Measurements from ENCODE around the gene DMXL2.
"Not testable (repeated sequence)": the region's sequence is repeated elsewhere in the genome, so short reads cannot be mapped to it uniquely, and the experiment has no call there.

Gene DMXL2

DNA sequence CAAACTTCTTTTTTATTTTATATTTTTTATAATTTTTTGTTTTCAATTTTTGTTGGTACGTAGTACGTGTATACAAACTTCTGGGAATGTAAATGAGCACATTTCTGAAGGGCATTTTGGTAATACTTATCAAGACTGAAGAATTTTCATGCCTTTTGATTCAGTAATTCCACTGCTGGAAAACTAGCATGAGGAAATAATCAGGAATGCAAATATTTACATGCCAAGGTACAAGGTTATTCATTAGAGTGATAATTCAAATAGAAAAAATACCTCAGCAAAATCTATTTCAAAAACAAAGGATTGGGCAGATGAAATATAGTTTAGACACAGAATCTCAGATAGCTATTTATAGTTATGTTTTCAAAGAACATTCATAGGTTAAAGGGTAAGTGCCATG lies 128.7 kb downstream of the DMXL2 start:
- no peak for DNase-seq (ENCODE audit: low read depth)

DNA sequence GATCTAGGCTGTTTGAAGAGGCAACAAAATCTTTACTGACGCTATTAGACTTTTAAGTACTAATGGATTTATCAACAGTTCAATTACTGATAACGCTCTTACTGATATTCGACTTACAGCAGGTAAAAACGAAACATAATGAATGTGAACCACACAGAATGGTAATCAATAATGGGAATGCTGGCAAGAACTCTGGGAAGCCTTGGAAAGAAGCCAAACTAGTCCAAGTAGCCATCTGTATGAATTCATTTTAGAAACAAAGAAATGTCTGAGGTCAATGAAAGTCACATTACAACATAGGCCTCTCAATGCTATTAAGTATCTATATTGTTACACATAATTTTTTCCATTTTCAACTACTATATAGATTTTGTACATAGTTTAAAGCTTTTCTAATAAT lies 130.0 kb downstream of the DMXL2 start:
- DNase-seq (ENCODE audit: low read depth), result no peak

DNA sequence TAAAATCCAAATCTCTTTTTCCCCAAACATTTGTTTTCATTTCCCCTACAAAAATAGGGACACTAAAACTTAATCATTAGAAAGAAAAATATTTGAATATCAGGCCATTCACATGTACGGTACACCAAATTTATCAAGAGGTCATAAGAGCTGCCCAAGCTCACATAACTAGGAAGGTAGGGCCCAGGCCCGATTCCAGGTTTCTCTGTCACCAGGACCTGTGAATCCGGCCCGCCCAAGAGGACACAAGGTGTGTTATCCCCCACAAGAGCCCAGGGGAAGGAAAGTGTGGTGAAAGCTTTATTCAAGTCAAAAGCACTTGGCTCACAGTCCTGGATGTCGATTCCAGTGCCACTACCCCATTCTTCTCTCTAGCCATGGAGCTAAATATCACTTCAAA lies 130.6 kb downstream of the DMXL2 start:
- DNase-seq (ENCODE audit: low read depth), result no peak

DNA sequence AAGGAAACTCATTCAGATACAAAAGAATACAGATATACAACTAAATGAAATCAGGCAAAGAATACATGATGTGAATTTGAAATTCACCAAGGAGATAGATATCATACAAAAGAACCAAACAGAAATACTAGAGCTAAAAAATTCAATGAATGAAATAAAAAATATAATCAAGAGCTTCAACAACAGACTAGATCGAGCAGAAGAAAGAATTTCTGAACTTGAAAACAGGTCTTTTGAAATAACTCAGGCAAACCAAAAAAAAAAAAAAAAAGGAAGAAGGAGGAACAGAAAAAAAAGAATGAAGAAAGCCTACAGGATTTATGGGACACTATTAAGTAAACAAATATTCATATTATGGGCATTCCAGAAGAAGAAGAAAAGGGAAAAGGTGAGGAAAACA lies 137.8 kb downstream of the DMXL2 start:
- no peak for DNase-seq (ENCODE audit: low read depth)

DNA sequence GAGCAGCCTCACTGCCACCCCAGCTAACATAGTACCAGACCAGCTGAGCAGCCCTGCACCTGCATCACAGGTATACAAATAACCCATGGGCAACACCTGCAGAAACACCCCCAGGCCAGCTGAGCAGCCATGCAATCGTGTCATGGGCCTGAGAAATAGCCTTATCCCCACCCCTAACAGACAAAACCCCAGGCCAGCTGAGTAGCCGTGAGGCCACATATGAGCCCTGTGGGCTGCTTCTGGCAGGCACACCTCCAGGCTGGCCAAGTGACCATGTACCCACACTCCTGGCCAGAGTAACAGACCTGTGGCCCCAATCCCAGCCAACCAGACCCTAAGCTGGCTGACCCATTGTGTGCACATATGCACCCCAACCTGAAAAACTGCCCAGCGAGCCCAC lies 138.6 kb downstream of the DMXL2 start:
- no peak for DNase-seq (ENCODE audit: low read depth)

DNA sequence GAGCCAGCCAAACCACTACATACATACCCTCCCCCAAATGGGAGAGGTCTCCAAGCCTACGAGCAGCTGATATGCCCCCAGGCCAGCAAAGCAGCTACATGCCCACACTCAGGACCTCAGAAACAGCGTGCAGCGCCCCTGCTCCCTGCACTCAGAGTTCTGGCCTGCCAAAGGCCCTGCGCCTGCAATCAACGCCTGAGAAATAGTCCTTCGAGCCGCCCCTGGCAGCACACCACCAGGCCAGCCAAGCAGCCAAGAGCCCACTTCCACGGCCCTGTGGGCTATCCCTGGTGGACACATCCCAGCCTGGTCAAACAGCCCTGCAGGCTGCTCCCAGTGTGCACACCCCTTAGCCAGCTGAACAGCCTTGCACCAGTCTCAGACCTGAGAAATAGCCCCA lies 139.1 kb downstream of the DMXL2 start:
- DNase-seq (ENCODE audit: low read depth), result no peak

DNA sequence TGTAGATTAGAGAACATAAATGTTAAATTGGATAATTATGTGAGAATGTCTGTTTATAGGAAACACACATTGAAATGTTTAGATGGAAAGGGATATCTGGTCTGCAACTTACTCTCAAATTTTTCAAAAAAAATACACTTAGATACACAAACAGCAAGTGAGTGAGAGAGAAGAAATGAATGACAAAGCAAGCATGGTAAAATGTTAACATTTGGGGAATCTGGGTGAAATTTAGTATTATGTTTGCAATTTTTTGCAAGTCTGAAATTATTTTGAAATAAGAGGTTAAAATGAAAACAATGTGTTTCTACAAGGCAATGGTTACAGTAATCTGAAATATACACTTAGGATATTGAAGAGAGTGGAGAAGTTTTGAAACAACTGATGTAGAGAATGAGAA lies 146.8 kb downstream of the DMXL2 start:
- no peak for DNase-seq (ENCODE audit: low read depth)

DNA sequence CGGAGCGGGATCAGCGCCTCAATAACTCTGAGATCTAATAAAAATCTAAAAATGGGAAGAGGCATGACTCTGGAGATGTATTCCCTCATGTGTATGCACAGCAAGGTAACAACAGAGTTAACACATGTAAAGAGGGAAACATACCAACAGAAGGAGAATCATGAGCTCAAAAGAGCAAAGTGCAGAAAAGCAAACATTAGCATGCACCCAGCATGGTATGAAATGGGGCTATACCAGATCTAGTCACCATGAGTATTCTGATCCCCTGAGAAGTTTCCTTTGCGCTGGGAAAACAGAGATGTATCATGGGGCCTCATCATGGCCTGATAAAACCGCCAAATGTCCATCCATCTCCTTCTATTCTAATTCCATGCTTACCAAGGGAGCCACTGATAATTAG lies 152.1 kb downstream of the DMXL2 start:
- no peak for DNase-seq (ENCODE audit: low read depth)

DNA sequence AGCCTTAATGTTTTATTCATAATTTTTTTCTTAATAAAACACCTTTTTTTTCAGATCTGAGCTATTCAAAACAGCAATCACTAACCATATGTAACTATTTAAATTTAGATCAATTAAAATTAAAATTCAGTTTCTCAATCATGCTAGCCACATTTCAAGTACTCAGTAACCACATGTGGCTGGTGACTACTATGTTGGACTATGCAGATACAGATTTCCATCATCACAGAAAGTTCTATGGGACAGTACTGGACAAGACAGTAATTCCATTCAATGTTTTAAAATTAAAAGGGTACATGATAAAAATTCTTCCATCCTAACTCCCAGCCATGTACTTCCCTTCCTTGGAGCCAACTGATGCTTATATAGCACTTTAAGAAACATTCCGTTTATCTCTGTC lies 161.8 kb downstream of the DMXL2 start:
- DNase-seq (ENCODE audit: low read depth), result no peak

DNA sequence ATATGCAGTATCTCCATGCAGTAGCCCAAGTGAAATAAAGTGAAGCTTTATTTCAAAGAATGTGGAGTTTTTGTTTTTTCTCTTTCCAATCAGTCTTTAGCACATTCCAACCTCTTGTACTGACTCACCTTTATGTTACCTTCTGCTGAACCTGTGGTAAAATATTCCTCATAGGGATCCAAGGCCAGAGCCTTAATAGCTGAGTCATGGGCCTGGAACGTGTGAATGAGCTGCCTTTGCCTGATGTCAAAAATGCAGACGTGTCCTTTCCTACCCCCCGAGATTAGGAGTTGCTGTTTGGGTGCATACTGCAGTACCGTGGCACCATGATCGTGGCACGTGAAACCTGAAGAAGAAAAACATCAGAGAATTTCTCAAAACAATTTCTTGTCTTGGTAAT lies 172.6 kb downstream of the DMXL2 start:
- no peak for DNase-seq (ENCODE audit: low read depth)

DNA sequence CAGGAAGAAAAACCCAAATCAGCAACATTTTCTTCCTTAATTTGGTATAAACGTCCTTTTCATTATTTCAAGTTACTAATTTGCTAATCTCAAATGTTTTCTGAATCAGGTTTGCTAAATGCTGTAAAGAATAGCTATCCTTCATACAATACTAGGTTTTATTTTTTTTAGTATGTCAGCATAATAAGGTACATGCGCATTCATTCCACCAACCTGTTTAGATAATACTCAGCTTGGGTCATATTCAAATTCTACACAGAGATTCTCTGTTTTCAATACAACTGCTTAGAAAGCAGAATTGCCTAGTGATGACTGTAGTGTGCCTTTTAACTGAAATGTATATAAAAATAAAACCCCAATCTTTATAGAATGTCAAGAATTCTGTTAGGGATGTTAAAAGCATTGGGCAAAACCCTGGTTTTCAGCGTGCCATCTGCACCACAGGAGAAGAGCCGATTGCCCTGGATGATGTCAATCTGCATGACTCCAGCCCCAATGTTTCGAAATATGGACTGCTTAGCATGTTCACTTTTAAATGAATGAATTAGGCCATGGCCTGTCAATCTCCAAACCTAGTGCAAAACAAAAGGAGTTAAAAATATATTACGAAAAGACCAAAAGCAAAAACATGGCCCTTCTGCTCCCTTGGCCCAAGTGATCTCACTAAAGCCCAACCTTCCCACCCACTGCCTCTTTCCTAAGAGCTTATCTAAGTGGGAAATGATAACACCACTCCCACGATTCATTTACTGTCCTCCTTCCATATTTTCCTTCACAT lies 173.8 kb downstream of the DMXL2 start:
- DNase-seq (ENCODE audit: low read depth), result no peak

DNA sequence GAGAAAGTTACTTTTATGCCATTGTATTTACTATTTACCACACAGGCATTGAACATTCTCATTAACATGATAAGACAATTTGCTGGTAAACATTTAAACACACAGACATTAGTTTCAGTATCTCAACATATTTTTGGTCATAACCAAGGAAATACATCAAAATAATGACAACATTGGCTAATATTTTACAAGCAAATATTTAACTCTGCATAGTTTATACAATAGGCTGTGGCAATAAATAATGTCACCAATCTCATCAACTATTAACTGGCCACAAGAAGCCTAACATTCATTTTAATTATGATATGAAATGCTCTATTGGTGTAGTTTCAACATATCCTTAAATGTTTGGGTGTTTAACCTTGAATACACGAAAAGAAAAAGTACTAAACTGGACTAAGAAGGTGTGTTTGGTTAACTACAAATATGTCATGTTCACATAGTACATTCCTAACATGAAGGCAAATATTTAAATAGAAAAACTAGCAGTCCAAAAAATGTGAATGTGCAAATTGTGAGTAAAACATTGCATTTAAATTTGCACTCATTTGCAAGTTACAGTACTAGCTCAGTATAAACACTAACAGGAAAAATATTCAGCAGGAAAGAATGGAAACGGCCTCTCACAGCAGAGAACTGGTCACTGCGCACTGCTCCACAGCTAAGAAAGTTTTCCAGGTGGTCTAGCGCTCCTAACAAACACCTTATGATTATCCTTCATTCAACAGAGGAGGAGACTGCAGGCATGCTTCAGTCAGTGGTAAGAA lies 174.5 kb downstream of the DMXL2 start:
- DNase-seq (ENCODE audit: low read depth), result no peak

DNA sequence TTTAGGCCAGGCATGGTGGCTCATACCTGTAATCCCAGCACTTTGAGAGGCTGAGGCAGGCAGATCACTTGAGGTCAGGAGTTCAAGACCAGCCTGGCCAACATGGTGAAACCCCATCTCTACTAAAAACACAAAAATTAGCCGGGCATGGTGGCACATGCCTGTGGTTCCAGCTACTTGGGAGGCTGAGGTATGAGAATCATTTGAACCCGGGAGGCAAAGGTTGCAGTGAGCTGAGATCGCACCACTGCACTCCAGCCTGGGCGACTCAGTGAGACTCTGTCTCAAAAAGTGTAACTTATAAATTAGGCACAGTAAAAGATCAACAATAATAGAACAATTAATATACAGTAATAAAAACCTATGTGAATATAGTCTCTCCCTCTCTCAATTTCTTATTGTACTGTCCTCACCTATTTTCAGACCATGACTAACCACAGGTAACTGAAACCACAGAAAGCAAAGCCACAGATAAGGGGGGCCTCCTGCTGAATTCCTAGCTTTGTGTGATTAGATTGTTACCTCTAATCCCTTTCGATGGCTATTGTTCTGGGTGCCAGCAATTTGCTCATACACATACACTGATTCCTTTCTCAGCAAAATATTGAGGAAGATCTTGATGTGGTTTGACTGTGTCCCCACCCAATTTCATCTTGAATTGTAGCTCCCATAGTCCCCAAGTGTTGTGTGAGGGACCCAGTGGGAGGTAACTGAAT lies 176.4 kb downstream of the DMXL2 start:
- DNase-seq (ENCODE audit: low read depth), result not testable (repeated sequence)

DNA sequence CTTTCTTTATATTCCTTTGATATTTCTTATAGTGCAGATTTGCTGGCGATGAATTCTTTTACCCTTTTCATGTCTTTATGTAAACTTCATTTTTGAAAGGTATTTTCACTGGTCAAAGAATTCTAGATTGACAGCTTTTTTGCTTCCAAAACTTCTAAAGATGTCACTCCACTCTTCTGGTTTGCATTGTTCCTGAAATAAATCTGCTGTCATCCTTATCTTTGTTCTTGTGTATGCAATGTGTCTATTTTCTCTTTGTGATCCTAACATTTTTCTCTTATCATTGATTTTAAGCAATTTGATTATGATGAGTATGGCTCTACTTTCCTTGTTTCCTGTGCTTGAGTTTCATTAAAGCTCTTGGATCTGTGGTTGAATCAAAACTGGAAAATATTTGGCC lies 177.8 kb downstream of the DMXL2 start:
- DNase-seq (ENCODE audit: low read depth), result no peak

DNA sequence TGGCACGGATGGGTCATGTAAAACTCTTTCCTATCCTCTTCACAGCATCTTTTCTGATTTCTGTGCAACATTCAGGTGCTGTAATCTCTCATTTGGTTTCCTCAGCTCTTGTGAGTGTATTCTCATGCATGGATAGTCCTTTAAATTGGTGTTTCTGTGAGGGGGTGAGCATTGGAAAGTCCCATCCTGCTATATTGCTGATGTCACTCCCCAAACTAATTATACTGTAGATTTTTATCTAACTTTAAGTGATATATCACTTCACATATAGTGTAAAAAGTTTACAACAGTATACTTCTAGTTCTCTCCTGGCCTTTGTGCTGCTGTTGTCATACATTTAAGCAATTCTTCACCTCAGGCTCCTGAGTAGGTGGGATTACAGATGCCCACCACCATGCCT lies 178.5 kb downstream of the DMXL2 start:
- no peak for DNase-seq (ENCODE audit: low read depth)

DNA sequence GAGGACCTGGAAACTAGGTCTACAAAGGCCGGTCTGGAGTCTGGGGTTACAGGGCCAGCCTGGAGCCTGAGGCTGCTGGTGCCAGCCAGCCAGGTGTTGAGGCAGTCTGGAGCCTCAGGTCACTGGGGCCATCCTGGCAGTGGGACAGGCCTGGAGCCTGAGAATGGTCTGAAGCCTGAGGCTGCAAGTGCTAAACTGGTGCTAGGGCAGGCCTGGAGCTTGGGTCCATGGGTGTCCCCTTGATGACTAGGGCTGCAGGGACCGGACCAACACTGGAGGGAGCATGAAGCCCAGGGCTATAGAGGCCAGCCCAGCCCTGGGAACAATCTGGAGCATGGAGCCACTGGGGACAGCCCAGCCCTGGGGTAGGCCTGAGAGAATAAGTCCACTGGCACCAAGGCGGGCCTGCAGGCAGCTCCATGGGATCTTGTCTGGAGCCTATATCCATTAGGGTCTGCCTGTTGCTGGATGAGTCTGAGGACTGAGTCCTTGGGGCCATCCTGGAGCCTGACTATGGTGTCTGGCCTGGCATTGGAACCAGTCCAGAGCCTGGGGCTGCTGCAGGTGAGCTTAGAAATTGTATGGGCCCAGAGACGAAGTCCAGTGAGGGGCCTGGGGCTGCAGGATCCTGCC lies 179.2 kb downstream of the DMXL2 start:
- DNase-seq (ENCODE audit: low read depth), result no peak

DNA sequence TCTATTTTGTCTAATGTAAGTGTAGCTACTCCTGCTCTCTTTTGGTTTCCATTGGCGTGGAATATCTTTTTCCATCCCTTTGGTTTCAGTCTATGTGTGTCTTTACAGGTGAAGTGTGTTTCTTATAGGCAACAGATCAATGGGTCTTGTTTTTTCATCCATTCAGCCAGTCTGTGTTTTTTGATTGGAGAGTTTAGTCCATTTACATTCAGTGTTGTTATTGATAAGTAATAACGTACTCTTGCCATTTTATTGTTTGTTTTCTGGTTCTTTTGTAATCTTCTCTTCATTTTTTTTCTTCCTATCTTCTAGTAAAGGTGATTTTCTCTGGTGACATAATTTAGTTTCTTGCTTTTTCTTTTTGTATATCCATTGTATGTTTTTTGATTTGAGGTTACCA lies 184.0 kb downstream of the DMXL2 start:
- no peak for DNase-seq (ENCODE audit: low read depth)

DNA sequence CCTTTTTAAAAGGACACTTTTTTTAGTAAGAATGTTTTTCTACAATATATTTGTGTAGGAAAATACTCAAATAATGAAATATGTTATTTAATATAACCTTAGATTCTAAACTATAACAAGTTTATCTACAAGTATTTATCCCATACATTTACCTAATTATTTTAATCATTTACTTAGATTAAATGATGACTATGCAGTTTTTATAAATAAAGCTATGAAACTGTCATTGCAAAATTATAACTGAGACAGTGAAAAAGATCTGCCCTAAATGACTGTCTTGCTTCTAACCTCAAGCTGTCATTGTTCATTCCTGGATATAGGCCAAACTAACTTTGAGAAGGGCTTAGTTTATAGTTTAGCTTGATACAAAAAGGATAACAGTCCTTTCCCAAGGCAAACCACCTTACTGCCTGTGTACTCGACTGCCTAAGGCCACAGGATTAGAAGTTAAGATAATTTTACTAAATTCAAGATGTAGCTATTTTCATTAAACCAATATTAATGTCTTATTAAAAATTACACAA lies 197.0 kb downstream of the DMXL2 start:
- no peak for DNase-seq (ENCODE audit: low read depth)

DNA sequence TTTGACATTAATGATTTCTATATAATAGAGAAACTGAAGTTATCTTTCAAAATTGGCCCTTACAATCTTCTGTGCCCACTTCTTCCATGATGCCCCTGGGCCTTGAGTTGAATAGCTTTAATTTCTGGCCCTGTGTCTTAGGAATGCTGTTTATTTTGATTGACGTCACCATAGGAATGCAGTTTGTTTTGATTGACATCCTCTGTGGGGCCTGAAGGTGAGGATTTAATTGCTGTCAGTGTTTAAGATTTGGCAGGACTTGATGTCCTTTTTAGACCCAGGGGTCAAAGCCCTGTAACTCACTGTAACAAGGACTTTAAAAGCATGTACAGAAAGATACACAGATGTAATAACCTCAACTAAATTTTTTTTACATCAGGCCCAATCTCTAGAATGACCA lies 197.8 kb downstream of the DMXL2 start:
- DNase-seq (ENCODE audit: low read depth), result no peak

DNA sequence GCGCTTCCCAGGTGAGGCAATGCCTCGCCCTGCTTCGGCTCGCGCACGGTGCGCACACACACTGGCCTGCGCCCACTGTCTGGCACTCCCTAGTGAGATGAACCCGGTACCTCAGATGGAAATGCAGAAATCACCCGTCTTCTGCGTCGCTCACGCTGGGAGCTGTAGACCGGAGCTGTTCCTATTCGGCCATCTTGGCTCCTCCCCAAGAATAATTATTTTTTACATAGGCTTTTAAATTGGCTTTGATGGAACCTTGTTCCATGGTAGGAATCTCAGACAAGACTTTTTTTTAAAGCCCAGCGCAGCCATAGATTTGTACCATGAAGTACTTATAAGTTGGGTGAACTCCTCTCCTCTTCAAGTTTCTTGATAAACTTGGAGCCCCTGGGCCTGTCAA lies 199.5 kb downstream of the DMXL2 start:
- not testable (repeated sequence) for DNase-seq (ENCODE audit: low read depth)

DNA sequence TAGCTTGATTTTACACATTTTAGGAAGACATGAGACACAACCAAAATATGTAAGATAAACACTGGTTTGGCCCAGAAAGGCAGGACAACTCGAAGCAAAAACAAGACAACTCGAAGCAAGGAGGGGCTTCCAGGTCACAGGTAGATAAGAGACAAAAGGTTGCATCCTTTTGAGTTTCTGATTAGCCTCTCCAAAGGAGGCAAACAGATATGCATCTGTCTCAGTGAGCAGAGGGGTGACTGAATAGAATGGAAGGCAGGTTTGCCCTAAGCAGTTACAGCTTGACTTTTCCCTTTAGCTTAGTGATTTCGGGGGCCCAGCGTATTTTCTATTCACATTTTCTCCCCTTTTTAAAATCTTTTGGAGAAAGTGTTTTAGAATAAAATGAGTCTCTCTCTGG lies 206.4 kb downstream of the DMXL2 start:
- no peak for DNase-seq (ENCODE audit: low read depth)

DNA sequence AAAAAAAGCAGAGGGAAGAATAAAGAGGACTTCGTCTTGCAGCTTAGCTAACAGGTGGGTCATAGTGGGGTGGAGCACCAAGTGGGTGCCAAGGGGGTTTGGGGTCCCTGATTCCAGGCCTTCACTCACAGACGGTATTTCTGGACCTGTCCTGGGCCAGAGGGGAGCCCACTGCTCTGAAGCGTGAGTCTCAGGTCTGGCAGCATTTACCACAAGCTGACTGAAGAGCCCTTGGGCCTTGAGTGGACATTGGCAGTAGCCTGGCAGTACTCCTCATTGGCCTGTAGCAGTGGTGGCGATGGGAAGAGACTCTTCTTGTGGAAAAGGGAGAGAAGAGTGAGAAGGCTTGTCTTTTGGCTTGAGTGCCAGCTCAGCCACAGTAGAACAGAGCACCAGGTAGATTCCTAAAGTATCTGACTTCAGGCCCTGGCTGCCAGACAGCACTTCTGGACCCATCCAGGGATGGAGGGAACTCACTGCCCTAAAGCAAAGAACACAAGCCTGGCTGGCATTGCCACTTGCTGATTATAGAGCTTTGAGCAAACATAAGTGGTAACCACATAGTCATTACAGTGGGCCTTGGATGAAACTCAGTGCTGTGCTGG lies 208.2 kb downstream of the DMXL2 start:
- DNase-seq (ENCODE audit: low read depth), result no peak
